GM12878 (cell line): Measurements from ENCODE around the gene ITCH. TPM values are rescaled to one million over a fixed set of nuclear protein-coding genes. Genes with fewer than 3 reads are reported as not detected.

Source experiments
- ATAC-seq: fragments of 200-7000 bp; cut with Tn5 transposase; 3 replicates; pipeline ENCODE4 v1.9.1; 2020; ENCODE audit warnings: mild to moderate bottlenecking, moderate library complexity
- BruUV-seq: library from RNA; stranded (reverse); fragments of 400-500 nt; replicated peaks from 2 replicates; lab custom pipeline; 2021; lab: Mats Ljungman, UMichigan
- CTCF ChIA-PET: fragments of 300-600 bp; sonication (Branson Sonifier 250); formaldehyde crosslinking; extraction: SDS; loops from one replicate; lab custom pipeline; 2021; ENCODE audit warnings: inconsistent platforms; lab: Yijun Ruan, JAX
- POLR2A ChIA-PET: fragments of 350-600 bp; formaldehyde crosslinking; extraction: SDS; loops from one replicate; lab custom pipeline; 2021; ENCODE audit warnings: inconsistent platforms; lab: Charles Lee
- RAD21 ChIA-PET: fragments of 300-600 bp; sonication (Branson Sonifier 250); formaldehyde crosslinking; loops from one replicate; lab custom pipeline; 2023; ENCODE audit warnings: antibody characterized with exemption; ENCODE audit not compliant: unreplicated experiment; lab: Charles Lee
- SMC1A ChIA-PET: fragments of 300-600 bp; sonication (Branson Sonifier 250); formaldehyde crosslinking; loops from one replicate; lab custom pipeline; 2023; ENCODE audit not compliant: unreplicated experiment, uncharacterized antibody; lab: Charles Lee
- DNase-seq: peaks from one replicate; pipeline ENCODE4 v3.0.0-alpha.2; 2011; ENCODE audit warnings: low read depth, low spot score
- FAIRE-seq: peaks from 3 replicates; lab custom pipeline; 2011; peaks lifted over from hg19 to GRCh38; lab: Jason Lieb, UNC
- H2AFZ ChIP-seq: 2 replicates; pipeline ENCODE4 v1.6.0; 2011; ENCODE audit warnings: low read depth, low read length, control low read depth; ENCODE audit not compliant: control insufficient read depth
- H3K27ac ChIP-seq: 2 replicates; pipeline ENCODE4 v1.5.1; 2011; ENCODE audit warnings: control low read depth; ENCODE audit not compliant: control insufficient read depth, insufficient read depth
- H3K27me3 ChIP-seq, 2 experiments: replicated peaks in 1 of 2; 2 replicates each; pipeline versions ENCODE4 v1.6.0 to v1.6.1; 2011; ENCODE audit warnings: low read length in 1 of 2; ENCODE audit not compliant: control insufficient read depth in 2 of 2, insufficient read depth in 2 of 2
- H3K36me3 ChIP-seq, 2 experiments: 2 replicates each; pipeline ENCODE4 v1.5.1; 2011; ENCODE audit warnings: low read length in 1 of 2; ENCODE audit not compliant: control insufficient read depth in 2 of 2, insufficient read depth in 2 of 2
- H3K4me1 ChIP-seq: 2 replicates; pipeline ENCODE4 v1.6.1; 2011; ENCODE audit warnings: mild to moderate bottlenecking, low read length, moderate library complexity, mixed read lengths; ENCODE audit not compliant: control insufficient read depth, insufficient read depth
- H3K4me2 ChIP-seq: 2 replicates; pipeline ENCODE4 v1.6.0; 2011; ENCODE audit warnings: control low read depth; ENCODE audit not compliant: control insufficient read depth, insufficient read depth
- H3K4me3 ChIP-seq: fragments of 200-600 bp; sonication (generic); 2 replicates; pipeline ENCODE4 v1.5.1; 2016
- H3K79me2 ChIP-seq: 2 replicates; pipeline ENCODE4 v1.6.0; 2011; ENCODE audit warnings: low read length; ENCODE audit not compliant: control insufficient read depth, insufficient read depth
- H3K9ac ChIP-seq: 2 replicates; pipeline ENCODE4 v1.8.0; 2011; ENCODE audit warnings: low read length, control low read depth, mixed read lengths; ENCODE audit not compliant: control insufficient read depth, insufficient read depth
- H3K9me3 ChIP-seq: replicated peaks from 3 replicates; pipeline ENCODE4 v1.5.1; 2011; ENCODE audit warnings: mild to moderate bottlenecking, low read length; ENCODE audit not compliant: control insufficient read depth, insufficient read depth
- H4K20me1 ChIP-seq: 2 replicates; pipeline ENCODE4 v1.6.0; 2011; ENCODE audit not compliant: control insufficient read depth, insufficient read depth
- CREB1 ChIP-seq: IDR thresholded peaks from 2 replicates; pipeline ENCODE4 v1.6.1; 2012; ENCODE audit warnings: low read depth, mild to moderate bottlenecking, inconsistent platforms
- ETV6 ChIP-seq, 2 experiments: fragments of 450-650 bp in 1 of 2; IDR thresholded peaks in 1 of 2; conservative IDR thresholded peaks in 1 of 2; 2 replicates each; pipeline ENCODE4 v1.6.1; 2014; ENCODE audit warnings: antibody characterized with exemption in 1 of 2, borderline replicate concordance in 1 of 2, low read depth in 1 of 2, mild to moderate bottlenecking in 1 of 2, moderate library complexity in 1 of 2
- FOXK2 ChIP-seq: fragments of 450-650 bp; IDR thresholded peaks from 2 replicates; pipeline ENCODE4 v1.6.1; 2017; ENCODE audit warnings: mild to moderate bottlenecking, moderate library complexity
- GABPA ChIP-seq: IDR thresholded peaks from 2 replicates; pipeline ENCODE4 v1.6.1; 2014; ENCODE audit warnings: antibody characterized with exemption, low read depth, mild to moderate bottlenecking, inconsistent platforms
- JUNB ChIP-seq: IDR thresholded peaks from 2 replicates; pipeline ENCODE4 v1.6.1; 2016; ENCODE audit warnings: antibody characterized with exemption, mild to moderate bottlenecking
- MTA2 ChIP-seq: fragments of 450-650 bp; IDR thresholded peaks from 2 replicates; pipeline ENCODE4 v1.6.1; 2016; ENCODE audit warnings: low read depth, mild to moderate bottlenecking, moderate library complexity
- POLR2A ChIP-seq: IDR thresholded peaks from 2 replicates; pipeline ENCODE4 v1.6.1; 2011; ENCODE audit warnings: low read depth, mild to moderate bottlenecking, low read length
- RUNX3 ChIP-seq: IDR thresholded peaks from 2 replicates; pipeline ENCODE4 v1.6.1; 2012; ENCODE audit warnings: low read length, inconsistent platforms
- WGBS: methylation state at CpG from one replicate; pipeline ENCODE4 v1.1.6; 2016; ENCODE audit warnings: low lambda C conversion rate; ENCODE audit not compliant: insufficient replicate concordance, insufficient coverage; ENCODE audit errors: missing lambda C conversion rate; 5-methylcytosine and 5-hydroxymethylcytosine counted together
- in situ Hi-C: fragments of 300-500 bp; cut with MboI; formaldehyde crosslinking; loops from 9 replicates; pipeline ENCODE4 v1.14.3; 2018; ENCODE audit warnings: mixed read lengths
- intact Hi-C: fragments of 100-400 bp; cut with micrococcal nuclease; formaldehyde crosslinking; loops from one replicate; pipeline ENCODE4 v1.14.2; 2022; ENCODE audit not compliant: unreplicated experiment
- polyA plus RNA-seq, 11 experiments: library from polyadenylated mRNA; depleted of rRNA in 4 of 11; unstranded in 6 of 11; stranded (reverse) in 5 of 11; fragments of >200 nt; fragmentation: Nextera tagmentation in 4 of 11; fragmentation: Illumina TruSeq in 1 of 11; extraction: Ambion mirVana in 4 of 11; extraction: Trizol in 1 of 11; gene quantifications; 1 replicate in 1 of 11; 2 replicates in 10 of 11; pipeline versions ENCODE4 v1.2.1 to v1.2.3, GENCODE V29; 2011 to 2016; ENCODE audit warnings: inconsistent platforms in 2 of 11, missing spikeins in 2 of 11, low read depth in 1 of 11
- total RNA-seq, 4 experiments: library from RNA; depleted of rRNA in 3 of 4; stranded (reverse); fragments of >200 nt in 3 of 4; fragmentation: Illumina TruSeq in 1 of 4; extraction: Trizol in 1 of 4; gene quantifications; 2 replicates each; pipeline versions ENCODE4 v1.2.1 to v1.2.3, GENCODE V29; 2013 to 2021
- TF ChIP-seq, protein P1 (sequence below): IDR thresholded peaks from 2 replicates; pipeline ENCODE4 v1.6.1; 2011; ENCODE audit warnings: low read depth, mild to moderate bottlenecking, low read length, moderate library complexity, borderline replicate concordance; ENCODE audit errors: extremely low read depth
- TF ChIP-seq, protein P2 (sequence below): IDR thresholded peaks from 2 replicates; pipeline ENCODE4 v1.6.1; 2012; ENCODE audit warnings: low read length, inconsistent platforms
- TF ChIP-seq, protein P3 (sequence below): IDR thresholded peaks from 2 replicates; pipeline ENCODE4 v1.6.1; 2012; ENCODE audit warnings: low read depth, low read length, improper control_type of control experiment
- TF ChIP-seq, protein P4 (sequence below): fragments of 450-650 bp; formaldehyde crosslinking; IDR thresholded peaks from 2 replicates; pipeline ENCODE4 v1.4.0; 2022; ENCODE audit warnings: mild to moderate bottlenecking, moderate library complexity
- TF ChIP-seq, protein P5 (sequence below): fragments of 450-650 bp; IDR thresholded peaks from 2 replicates; pipeline ENCODE4 v1.6.1; 2017; ENCODE audit warnings: antibody characterized with exemption, mild to moderate bottlenecking, moderate library complexity

The ITCH gene
- total and polyA plus RNA-seq, 10 of the 15 experiments (the other 5 are each of a cell fraction or from before 2014, with no cell fraction given), result 7.5 to 46.1 (median 21.5) TPM

DNA sequence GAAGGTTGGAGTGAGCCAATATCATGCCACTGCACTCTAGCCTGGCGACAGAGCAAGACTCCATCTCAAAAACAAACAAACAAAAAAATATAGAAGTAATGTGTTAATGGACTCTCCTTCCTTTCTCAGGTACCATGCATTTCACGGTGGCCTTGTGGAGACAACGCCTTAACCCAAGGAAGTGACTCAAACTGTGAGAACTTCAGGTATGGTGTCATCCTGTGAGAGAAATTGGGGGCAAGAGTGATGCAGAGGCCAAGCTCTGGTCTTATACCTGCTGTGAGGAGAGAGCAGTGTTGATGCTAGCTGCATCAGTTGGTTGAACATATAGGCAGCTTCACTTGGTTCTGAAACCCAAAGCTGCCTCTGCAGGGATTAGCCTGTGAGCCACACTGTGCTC, 6.2 kb downstream of the ITCH start:
- RAD21 ChIA-PET, result no interaction called here
- Histone ChIP-seq H3K27me3 (no peaks in the 10 kb centered on the region), H3K27ac (no peak overlapping the region), H4K20me1 (no peaks in the 10 kb centered on the region), H3K4me1 (peaks cover 20% of the 10 kb centered on the region), H3K9me3 (no peaks in the 10 kb centered on the region), H3K9ac (no peak overlapping the region), H3K36me3 (peaks cover 0 to 8% of the 10 kb centered on the region in 2 experiments; a peak in 3 of 4 replicates), H2AFZ (no peak overlapping the region), H3K4me3 (no peak overlapping the region), H3K79me2 (peaks cover 31% of the 10 kb centered on the region), H3K4me2 (no peak overlapping the region)
- in situ Hi-C loops (no loop called here), intact Hi-C loops (loop anchor here (5.0 kb wide), 2 partner anchors 48 to 148 kb away; partner anchors contain the start of gene DYNLRB1)
- ATAC-seq, result no peak
- CTCF ChIA-PET, result no interaction called here
- no peak for DNase-seq
- BruUV-seq, result no TSS peak
- 36% methylated on average over 3 of the region's 3 CpGs for WGBS
- POLR2A ChIA-PET, result no interaction called here
- SMC1A ChIA-PET, result interaction anchor here (0.9 to 1.0 kb wide), 2 partner anchors 23 to 30 kb away, joined by 3 read pairs; no protein-coding TSS in a partner anchor
- FAIRE-seq, result no peak
- TF ChIP-seq, protein P1, sequence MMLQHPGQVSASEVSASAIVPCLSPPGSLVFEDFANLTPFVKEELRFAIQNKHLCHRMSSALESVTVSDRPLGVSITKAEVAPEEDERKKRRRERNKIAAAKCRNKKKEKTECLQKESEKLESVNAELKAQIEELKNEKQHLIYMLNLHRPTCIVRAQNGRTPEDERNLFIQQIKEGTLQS, result no peak
- peak; percentile 37; the same call in 1 of the 2 replicates for TF ChIP-seq RUNX3
- TF ChIP-seq, protein P2, sequence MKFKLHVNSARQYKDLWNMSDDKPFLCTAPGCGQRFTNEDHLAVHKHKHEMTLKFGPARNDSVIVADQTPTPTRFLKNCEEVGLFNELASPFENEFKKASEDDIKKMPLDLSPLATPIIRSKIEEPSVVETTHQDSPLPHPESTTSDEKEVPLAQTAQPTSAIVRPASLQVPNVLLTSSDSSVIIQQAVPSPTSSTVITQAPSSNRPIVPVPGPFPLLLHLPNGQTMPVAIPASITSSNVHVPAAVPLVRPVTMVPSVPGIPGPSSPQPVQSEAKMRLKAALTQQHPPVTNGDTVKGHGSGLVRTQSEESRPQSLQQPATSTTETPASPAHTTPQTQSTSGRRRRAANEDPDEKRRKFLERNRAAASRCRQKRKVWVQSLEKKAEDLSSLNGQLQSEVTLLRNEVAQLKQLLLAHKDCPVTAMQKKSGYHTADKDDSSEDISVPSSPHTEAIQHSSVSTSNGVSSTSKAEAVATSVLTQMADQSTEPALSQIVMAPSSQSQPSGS, result no peak
- TF ChIP-seq, protein P3, sequence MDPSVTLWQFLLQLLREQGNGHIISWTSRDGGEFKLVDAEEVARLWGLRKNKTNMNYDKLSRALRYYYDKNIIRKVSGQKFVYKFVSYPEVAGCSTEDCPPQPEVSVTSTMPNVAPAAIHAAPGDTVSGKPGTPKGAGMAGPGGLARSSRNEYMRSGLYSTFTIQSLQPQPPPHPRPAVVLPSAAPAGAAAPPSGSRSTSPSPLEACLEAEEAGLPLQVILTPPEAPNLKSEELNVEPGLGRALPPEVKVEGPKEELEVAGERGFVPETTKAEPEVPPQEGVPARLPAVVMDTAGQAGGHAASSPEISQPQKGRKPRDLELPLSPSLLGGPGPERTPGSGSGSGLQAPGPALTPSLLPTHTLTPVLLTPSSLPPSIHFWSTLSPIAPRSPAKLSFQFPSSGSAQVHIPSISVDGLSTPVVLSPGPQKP, result no peak
- TF ChIP-seq MTA2, result no peak
- TF ChIP-seq JUNB, result peak; percentile 70
- no peak for TF ChIP-seq FOXK2
- TF ChIP-seq, protein P4, sequence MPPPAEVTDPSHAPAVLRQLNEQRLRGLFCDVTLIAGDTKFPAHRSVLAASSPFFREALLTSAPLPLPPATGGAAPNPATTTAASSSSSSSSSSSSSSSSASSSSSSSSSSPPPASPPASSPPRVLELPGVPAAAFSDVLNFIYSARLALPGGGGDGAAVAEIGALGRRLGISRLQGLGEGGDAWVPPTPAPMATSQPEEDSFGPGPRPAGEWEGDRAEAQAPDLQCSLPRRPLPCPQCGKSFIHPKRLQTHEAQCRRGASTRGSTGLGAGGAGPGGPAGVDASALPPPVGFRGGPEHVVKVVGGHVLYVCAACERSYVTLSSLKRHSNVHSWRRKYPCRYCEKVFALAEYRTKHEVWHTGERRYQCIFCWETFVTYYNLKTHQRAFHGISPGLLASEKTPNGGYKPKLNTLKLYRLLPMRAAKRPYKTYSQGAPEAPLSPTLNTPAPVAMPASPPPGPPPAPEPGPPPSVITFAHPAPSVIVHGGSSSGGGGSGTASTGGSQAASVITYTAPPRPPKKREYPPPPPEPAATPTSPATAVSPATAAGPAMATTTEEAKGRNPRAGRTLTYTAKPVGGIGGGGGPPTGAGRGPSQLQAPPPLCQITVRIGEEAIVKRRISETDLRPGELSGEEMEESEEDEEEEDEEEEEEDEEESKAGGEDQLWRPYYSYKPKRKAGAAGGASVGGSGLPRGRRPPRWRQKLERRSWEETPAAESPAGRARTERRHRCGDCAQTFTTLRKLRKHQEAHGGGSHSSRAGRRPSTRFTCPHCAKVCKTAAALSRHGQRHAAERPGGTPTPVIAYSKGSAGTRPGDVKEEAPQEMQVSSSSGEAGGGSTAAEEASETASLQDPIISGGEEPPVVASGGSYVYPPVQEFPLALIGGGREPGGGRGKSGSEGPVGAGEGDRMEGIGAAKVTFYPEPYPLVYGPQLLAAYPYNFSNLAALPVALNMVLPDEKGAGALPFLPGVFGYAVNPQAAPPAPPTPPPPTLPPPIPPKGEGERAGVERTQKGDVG, result no peak
- 0 out of 4 replicates have a peak, but pooled peaks of 1 of the 2 experiments have one; percentile 43 for TF ChIP-seq ETV6 (conservative IDR thresholded peaks at IDR 0.05 in 1 of 2, IDR thresholded peaks at IDR 0.05 in 1 of 2; ENCODE audit: borderline replicate concordance in 1 of 2, low read depth in 1 of 2)
- TF ChIP-seq GABPA, result no peak
- no peak for TF ChIP-seq POLR2A
- peak; percentile 32; the same call in 1 of the 2 replicates for TF ChIP-seq CREB1
- TF ChIP-seq, protein P5, sequence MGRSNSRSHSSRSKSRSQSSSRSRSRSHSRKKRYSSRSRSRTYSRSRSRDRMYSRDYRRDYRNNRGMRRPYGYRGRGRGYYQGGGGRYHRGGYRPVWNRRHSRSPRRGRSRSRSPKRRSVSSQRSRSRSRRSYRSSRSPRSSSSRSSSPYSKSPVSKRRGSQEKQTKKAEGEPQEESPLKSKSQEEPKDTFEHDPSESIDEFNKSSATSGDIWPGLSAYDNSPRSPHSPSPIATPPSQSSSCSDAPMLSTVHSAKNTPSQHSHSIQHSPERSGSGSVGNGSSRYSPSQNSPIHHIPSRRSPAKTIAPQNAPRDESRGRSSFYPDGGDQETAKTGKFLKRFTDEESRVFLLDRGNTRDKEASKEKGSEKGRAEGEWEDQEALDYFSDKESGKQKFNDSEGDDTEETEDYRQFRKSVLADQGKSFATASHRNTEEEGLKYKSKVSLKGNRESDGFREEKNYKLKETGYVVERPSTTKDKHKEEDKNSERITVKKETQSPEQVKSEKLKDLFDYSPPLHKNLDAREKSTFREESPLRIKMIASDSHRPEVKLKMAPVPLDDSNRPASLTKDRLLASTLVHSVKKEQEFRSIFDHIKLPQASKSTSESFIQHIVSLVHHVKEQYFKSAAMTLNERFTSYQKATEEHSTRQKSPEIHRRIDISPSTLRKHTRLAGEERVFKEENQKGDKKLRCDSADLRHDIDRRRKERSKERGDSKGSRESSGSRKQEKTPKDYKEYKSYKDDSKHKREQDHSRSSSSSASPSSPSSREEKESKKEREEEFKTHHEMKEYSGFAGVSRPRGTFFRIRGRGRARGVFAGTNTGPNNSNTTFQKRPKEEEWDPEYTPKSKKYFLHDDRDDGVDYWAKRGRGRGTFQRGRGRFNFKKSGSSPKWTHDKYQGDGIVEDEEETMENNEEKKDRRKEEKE, result no peak
